Heart right ventricle (tissue), 16 donors: ENCODE measurements around the gene NOS1AP. TPM values are rescaled to one million over a fixed set of nuclear protein-coding genes. Genes with fewer than 3 reads are reported as not detected.

Source experiments
- ATAC-seq, 8 donors: fragments of 200-7000 bp; cut with Tn5 transposase; one replicate each; pipeline ENCODE4 v1.9.1; 2020; ENCODE audit warnings: mild to moderate bottlenecking in 8 of 8, moderate library complexity in 8 of 8, moderate number of reproducible peaks in 1 of 8
- DNase-seq, 2 donors: peaks; one replicate each; pipeline ENCODE4 v3.0.0-alpha.2; 2020
- H3K27ac ChIP-seq, 10 donors: fragments of 200-600 bp; sonication (generic) in 2 of 10; one replicate each; pipeline versions ENCODE4 v1.5.0 to v1.8.0; 2020 to 2022; ENCODE audit warnings: mild to moderate bottlenecking in 3 of 10
- H3K27me3 ChIP-seq, 7 donors: fragments of 200-600 bp; one replicate each; pipeline ENCODE4 v1.8.0; 2021 to 2022; ENCODE audit warnings: mild to moderate bottlenecking in 2 of 7
- H3K36me3 ChIP-seq, 9 donors: fragments of 200-600 bp; sonication (generic) in 1 of 9; one replicate each; pipeline versions ENCODE4 v1.5.0 to v1.8.0; 2020 to 2022; ENCODE audit warnings: mild to moderate bottlenecking in 2 of 9
- H3K4me1 ChIP-seq, 9 donors: fragments of 200-600 bp; sonication (generic) in 1 of 9; one replicate each; pipeline versions ENCODE4 v1.5.0 to v1.8.0; 2020 to 2022; ENCODE audit warnings: mild to moderate bottlenecking in 4 of 9
- H3K4me3 ChIP-seq, 10 donors: fragments of 200-600 bp; sonication (generic) in 2 of 10; one replicate each; pipeline versions ENCODE4 v1.5.0 to v1.8.0; 2020 to 2022; ENCODE audit warnings: mild to moderate bottlenecking in 7 of 10, moderate library complexity in 2 of 10
- H3K9me3 ChIP-seq, 11 donors: fragments of 200-600 bp in 10 of 11; sonication (generic) in 2 of 11; one replicate each; pipeline versions ENCODE4 v1.5.0 to v1.8.0; 2013 to 2022; ENCODE audit warnings: mild to moderate bottlenecking in 2 of 11, control low read depth in 1 of 11, moderate library complexity in 1 of 11
- WGBS, 2 donors: extraction: QIAGEN DNeasy Blood & Tissue Kit; methylation state at CpG; one replicate each; pipeline ENCODE4 v1.1.7; 2013; ENCODE audit warnings: inconsistent platforms in 1 of 2; 5-methylcytosine and 5-hydroxymethylcytosine counted together
- intact Hi-C, 10 donors: fragments of 100-400 bp; cut with DNase I; formaldehyde crosslinking; loops; one replicate each; pipeline versions ENCODE4 v1.11.1 to v1.14.2; 2022
- polyA plus RNA-seq, 2 donors: library from polyadenylated mRNA; stranded (reverse); fragments of 200-250 nt; gene quantifications; one replicate each; pipeline ENCODE4 v1.2.3, GENCODE V29; 2013
- total RNA-seq, 10 donors: library from RNA; stranded (reverse); fragmentation: NEBNext Ultra II Directional in 3 of 10; extraction: Animal tissue kit (Norgen Biotek cat#: 25700) in 3 of 10; gene quantifications; one replicate each; pipeline versions ENCODE4 v1.2.1 to v1.2.4, GENCODE V29; 2021 to 2023
- TF ChIP-seq, protein P1 (sequence below), 9 donors: fragments of 200-600 bp; sonication (generic) in 2 of 9; IDR thresholded peaks; one replicate each; pipeline versions ENCODE4 v1.5.0 to v1.8.0; 2021 to 2022; ENCODE audit warnings: antibody characterized with exemption in 9 of 9, mild to moderate bottlenecking in 5 of 9, moderate library complexity in 1 of 9
- donor health status: Arrhythmogenic right ventricular cardiomyopathy.
- donor health status: ischemic (EF 13 %, LVEDD 7.1; RV severe dilation, severe dysfunction).
- donor health status: healthy with polysubstance abuse.
- donor health status: DM: no; HTN: yes; CAD: no.
- donor health status: DM: no; HTN: no; CAD: no.
- donor health status: ischemic (EF 25% LVEDD 6.9; RV normal size, moderate dysfunction).
- donor health status: ischemic (EF 25% LVEDD 5.7; RV mildly dilated, moderate dysfunction).
- donor health status: healthy.
- donor health status: DM: yes; HTN: yes; CAD: no.
- donor health status: Ischemic cardiomyopathy.
- donor health status: ischemic (EF 35%, LVEDD 5.7; RV mildly dilated, moderate dysfunction).
- donor health status: nonischemic (EF 11% LVEDD 7.7; RV severe dilation, severe dysfunction).
- donor health status: DM: yes; HTN: yes; CAD: no.
- donor health status: PGD.
- donor health status: ischemic (EF 29% LVEDD 5.4; RV normal size, mild dysfunction).
- donor health status: nonischemic (EF 23%, LVEDD 6.1; RV moderate dilation, normal function).

Gene NOS1AP
- total and polyA plus RNA-seq, 12 donors: 0.19 to 7.1 (median 4.6) TPM

DNA sequence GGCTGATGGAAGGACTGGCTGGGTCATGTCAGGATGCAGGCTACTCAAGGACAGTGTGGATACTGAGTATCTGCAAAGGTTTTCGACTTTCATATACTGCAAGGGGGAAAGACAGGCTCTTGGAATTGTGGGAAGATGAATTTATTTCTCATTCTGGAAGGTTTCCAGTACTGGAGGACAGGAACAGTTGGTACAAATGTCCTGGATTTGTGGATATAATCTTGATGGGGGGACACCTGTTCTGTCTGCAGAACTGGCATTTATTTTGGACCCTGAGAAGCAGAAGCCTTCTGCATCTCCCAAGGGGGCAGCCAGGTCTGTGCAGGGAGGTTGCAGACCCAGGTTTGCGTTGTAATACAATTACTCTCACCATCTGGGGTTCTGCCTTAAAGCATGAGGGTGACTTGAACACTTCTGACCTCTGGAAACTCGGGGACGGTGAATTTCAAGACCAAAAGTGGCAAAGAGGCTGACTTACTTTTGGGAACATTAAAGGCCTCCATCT, 65.8 kb downstream of the NOS1AP start:
- Histone ChIP-seq H3K27me3 (no peaks in the 10 kb centered on the region), H3K27ac (no peak overlapping the region), H3K9me3 (no peaks in the 10 kb centered on the region), H3K4me3 (no peak overlapping the region), H3K36me3 (no peaks in the 10 kb centered on the region), H3K4me1 (peaks cover 0 to 76% (median 36%) of the 10 kb centered on the region in 9 donors)
- no peak for DNase-seq
- intact Hi-C loops: loop anchor here in 2 of 10 donors (5.0 to 10.0 kb wide), 2 partner anchors 61 to 73 kb away; no protein-coding TSS in a partner anchor
- TF ChIP-seq, protein P1, sequence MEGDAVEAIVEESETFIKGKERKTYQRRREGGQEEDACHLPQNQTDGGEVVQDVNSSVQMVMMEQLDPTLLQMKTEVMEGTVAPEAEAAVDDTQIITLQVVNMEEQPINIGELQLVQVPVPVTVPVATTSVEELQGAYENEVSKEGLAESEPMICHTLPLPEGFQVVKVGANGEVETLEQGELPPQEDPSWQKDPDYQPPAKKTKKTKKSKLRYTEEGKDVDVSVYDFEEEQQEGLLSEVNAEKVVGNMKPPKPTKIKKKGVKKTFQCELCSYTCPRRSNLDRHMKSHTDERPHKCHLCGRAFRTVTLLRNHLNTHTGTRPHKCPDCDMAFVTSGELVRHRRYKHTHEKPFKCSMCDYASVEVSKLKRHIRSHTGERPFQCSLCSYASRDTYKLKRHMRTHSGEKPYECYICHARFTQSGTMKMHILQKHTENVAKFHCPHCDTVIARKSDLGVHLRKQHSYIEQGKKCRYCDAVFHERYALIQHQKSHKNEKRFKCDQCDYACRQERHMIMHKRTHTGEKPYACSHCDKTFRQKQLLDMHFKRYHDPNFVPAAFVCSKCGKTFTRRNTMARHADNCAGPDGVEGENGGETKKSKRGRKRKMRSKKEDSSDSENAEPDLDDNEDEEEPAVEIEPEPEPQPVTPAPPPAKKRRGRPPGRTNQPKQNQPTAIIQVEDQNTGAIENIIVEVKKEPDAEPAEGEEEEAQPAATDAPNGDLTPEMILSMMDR (IDR thresholded peaks at IDR 0.05): no peak
- ATAC-seq: peak in 1 of 8 donors; percentile 48
- WGBS, 2 donors: 94 to 96% methylated on average over 4 of the region's 4 CpGs

DNA sequence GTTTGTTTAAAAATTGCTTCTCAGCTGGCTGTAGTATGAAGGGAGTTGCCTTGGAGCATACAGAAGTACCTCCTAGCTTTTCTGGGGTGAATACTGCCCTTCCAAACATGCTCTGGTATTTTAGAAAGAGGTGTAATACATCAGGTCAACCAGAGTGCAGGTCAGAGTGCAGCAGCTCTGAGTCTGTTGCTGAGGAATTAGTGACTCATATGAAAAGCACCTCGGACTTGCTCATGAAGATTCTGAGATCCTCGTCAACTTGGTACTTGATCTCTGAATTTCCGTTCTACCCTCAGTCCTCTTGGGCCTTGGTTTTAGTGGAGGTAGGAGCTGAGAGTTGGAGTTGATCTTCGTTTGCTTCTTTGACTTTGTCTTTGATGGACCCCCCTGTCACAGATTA, 67.3 kb downstream of the NOS1AP start:
- H3K4me1 ChIP-seq: peaks cover 0 to 63% (median 25%) of the 10 kb centered on the region in 9 donors
- H3K4me3 ChIP-seq: no peak overlapping the region
- intact Hi-C loops: loop anchor here in 2 of 10 donors (5.0 to 10.0 kb wide), 2 partner anchors 62 to 74 kb away; no protein-coding TSS in a partner anchor
- H3K36me3 ChIP-seq: no peaks in the 10 kb centered on the region
- no peaks in the 10 kb centered on the region for H3K9me3 ChIP-seq
- no peak overlapping the region for H3K27ac ChIP-seq
- 69 to 73% methylated on average over 4 of the region's 4 CpGs for WGBS, 2 donors
- ATAC-seq (peak in 3 of 8 donors; percentile 40 to 52 (median 42)), DNase-seq (no peak)
- H3K27me3 ChIP-seq: no peaks in the 10 kb centered on the region
- TF ChIP-seq, protein P1 (IDR thresholded peaks at IDR 0.05): no peak

DNA sequence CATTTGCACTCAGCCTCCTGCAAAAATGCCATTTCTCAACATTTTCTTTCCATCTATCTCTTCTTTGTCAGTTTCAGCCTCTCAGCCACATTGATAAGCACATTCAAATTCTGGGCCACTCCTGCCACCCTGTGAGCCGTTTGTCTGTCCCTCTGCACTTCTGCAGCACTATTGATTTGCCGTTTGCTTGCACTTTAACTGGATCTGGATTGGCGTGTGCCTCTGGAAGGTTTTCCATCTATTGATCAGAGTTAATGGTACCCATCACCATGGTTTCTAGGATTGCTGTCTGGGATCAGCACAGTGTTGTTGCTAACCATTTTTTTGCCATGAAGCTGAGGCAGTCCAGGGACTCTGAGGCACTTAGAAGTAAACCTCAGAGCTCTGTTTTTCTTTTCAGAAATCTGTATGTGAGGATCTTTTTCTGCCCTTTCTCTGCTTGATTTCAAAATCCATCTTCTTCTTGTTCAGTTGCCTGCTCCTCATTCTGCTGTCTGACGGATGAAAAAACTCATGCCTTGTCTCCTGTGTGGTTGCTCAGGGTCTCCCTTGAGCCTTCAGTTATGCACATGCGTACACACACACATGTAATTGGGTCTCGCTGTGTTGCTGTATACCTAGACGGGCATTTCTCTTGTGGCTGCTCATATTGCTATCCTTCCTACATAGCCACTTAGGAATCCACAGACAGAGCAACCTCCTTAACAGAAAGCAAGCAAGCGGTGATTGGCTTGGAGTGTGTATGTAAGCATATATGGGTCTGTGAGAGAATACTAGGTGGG, 67.9 kb downstream of the NOS1AP start:
- Histone ChIP-seq H3K27ac (no peak overlapping the region), H3K36me3 (no peaks in the 10 kb centered on the region), H3K27me3 (no peaks in the 10 kb centered on the region), H3K4me3 (no peak overlapping the region), H3K9me3 (no peaks in the 10 kb centered on the region), H3K4me1 (peaks cover 0 to 58% (median 22%) of the 10 kb centered on the region in 9 donors)
- ATAC-seq: no peak
- no peak for DNase-seq
- TF ChIP-seq, protein P1 (IDR thresholded peaks at IDR 0.05): no peak
- intact Hi-C loops: loop anchor here in 2 of 10 donors (5.0 to 10.0 kb wide), 2 partner anchors 63 to 75 kb away; no protein-coding TSS in a partner anchor
- WGBS, 2 donors: 73 to 79% methylated on average over 8 of the region's 8 CpGs

DNA sequence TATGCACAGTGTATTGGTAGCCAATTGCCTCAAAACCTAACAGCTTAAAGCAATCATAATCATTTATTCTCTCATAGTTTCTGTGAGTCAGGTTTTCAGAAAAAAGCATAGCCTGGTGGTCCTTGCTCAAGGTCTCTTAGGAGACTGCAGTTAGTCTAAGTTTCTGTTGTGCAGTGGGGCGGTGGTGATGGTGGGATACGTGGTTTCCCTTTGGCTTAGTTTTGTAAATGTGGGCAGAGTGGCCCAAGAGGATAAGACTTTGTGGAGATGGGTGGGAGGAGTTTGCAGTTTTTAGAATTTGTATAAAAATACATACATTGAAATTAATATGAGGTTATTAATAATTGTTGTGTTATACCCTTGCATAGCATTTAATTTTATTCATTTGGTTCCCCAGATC, 68.6 kb downstream of the NOS1AP start:
- Histone ChIP-seq H3K4me3 (no peak overlapping the region), H3K4me1 (peaks cover 0 to 52% (median 15%) of the 10 kb centered on the region in 9 donors), H3K27me3 (no peaks in the 10 kb centered on the region), H3K9me3 (no peaks in the 10 kb centered on the region), H3K27ac (no peak overlapping the region), H3K36me3 (no peaks in the 10 kb centered on the region)
- ATAC-seq (no peak), DNase-seq (no peak)
- intact Hi-C loops: loop anchor here in 2 of 10 donors (5.0 to 10.0 kb wide), 2 partner anchors 63 to 76 kb away; no protein-coding TSS in a partner anchor
- TF ChIP-seq, protein P1 (IDR thresholded peaks at IDR 0.05): no peak
- 83 to 91% methylated on average over 2 of the region's 2 CpGs for WGBS, 2 donors
